GM12892 (cell line): ENCODE measurements around the gene PRR3.

Experiments used
- POLR2A ChIP-seq: IDR thresholded peaks from 2 replicates; pipeline ENCODE4 v1.6.1; 2011; ENCODE audit warnings: low read depth, low read length, control low read depth
- POLR2AphosphoS5 ChIP-seq: IDR thresholded peaks from 2 replicates; pipeline ENCODE4 v1.6.1; 2011; ENCODE audit warnings: low read depth, low read length, control low read depth

DNA sequence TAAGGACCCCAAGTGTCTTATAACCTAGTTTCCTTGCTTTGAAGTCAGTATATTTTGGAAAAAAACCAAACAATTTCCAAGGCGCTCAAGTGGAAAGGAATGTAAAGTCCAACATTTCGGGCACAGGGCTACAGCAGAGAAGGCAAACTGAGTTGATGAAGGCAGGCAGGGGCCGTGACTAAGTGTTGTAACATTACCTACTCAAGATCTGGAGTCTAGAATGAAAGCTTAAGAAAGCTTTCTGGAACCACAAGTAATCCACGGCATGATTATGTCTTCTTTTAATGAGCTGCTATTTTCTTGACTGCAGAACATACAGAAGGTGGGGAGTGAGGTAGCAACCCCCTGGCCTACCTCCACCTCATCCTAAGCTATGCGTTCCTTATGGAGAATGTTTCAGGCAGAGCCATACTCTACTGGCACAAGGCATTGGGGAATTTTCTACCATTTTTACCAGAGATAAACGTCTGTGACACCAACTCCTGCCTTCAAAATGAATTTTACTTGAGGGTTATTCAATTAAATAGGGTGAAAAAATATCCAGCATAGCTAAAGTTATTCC lies 55.7 kb downstream of the PRR3 start:
- TF ChIP-seq POLR2AphosphoS5 (peak; percentile 69), POLR2A (no peak; the same call in 1 of the 2 replicates)
